Measurements from ENCODE around the gene CHST13.

DNA sequence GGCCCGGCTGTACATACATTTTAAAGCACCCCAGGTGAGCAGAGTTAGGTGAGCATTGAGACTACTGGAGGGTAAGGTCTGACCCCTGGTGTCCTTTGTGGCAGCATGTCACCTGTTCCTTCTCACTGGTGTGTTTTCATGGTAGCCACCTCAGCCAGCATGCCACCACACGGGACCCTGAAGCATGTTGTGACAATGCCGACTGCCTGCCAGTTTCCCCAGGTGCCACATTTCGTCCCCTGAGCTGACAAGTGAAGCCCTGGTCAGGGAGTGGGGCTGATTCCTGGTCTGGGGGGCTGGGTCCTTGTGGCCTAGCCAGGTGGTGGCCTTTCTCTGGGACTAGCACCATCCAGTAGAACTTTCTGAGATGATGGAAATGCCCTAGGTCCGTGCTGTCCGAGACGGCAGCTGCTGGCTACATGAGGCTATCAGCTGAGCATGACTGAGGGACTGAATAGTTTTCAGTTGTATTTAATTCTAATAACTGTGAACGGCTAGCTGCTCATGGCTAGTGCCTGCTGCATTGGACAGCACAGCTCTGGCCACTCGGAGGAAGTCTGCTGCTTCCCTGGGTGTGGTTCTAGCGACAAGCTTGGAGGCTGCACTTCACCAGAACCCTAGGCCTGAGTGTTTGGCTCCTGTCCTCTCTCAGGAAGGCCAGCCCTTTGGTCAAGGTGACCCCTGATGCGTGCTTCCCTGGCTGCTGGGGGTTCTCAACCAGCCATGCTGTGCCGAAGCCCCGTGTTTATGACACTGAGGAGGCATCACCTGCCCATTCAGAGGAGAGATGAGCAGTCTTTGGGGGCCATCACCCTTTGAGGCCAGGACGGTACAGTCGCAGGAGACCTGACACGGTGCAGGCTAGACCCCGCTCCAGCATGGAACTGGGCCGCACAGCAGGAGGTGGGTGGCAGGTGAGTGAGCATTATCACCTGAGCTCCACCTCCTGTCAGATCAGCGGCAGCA lies 30.9 kb downstream of the CHST13 start:
- TF ChIP-seq, protein P1, sequence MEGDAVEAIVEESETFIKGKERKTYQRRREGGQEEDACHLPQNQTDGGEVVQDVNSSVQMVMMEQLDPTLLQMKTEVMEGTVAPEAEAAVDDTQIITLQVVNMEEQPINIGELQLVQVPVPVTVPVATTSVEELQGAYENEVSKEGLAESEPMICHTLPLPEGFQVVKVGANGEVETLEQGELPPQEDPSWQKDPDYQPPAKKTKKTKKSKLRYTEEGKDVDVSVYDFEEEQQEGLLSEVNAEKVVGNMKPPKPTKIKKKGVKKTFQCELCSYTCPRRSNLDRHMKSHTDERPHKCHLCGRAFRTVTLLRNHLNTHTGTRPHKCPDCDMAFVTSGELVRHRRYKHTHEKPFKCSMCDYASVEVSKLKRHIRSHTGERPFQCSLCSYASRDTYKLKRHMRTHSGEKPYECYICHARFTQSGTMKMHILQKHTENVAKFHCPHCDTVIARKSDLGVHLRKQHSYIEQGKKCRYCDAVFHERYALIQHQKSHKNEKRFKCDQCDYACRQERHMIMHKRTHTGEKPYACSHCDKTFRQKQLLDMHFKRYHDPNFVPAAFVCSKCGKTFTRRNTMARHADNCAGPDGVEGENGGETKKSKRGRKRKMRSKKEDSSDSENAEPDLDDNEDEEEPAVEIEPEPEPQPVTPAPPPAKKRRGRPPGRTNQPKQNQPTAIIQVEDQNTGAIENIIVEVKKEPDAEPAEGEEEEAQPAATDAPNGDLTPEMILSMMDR (conservative IDR thresholded peaks at IDR 0.05; ENCODE audit: low read depth, low read length), result no peak
- TF ChIP-seq POLR2A (IDR thresholded peaks at IDR 0.05; ENCODE audit: low read depth, low read length) (no peak), MAFK (IDR thresholded peaks at IDR 0.05; ENCODE audit: low read depth, low read length) (no peak), CHD1 (IDR thresholded peaks at IDR 0.05; ENCODE audit: low read depth, low read length) (no peak)
